ENCODE data around the gene GTPBP4. TPM values are rescaled to one million over a fixed set of nuclear protein-coding genes. Genes with fewer than 3 reads are reported as not detected.
A peak's percentile ranks its signal among the peaks of the same experiment; 100 is the strongest.

The GTPBP4 gene
- total and polyA plus RNA-seq, 2 of the 13 experiments (the other 11 are each of a cell fraction or from before 2014, with no cell fraction given) = 24.1 to 85.5 TPM

GRCh38 chr10:997266-998022, 9.2 kb downstream of the GTPBP4 start:
- DNase-seq (ENCODE audit: low spot score) = no peak
- H3K4me2 ChIP-seq (ENCODE audit: low read depth, low read length) = no peak overlapping the region
- CTCF ChIA-PET (ENCODE audit: low intra/inter-chr PET ratio, low total read pairs) = no interaction called here
- intact Hi-C loops (cut with micrococcal nuclease; ENCODE audit: unreplicated experiment) = no loop called here
- peaks cover 24% of the 10 kb centered on the region for H3K79me2 ChIP-seq (ENCODE audit: insufficient read depth, low read length)
- no peaks in the 10 kb centered on the region; the same call in none of the 2 replicates for H4K20me1 ChIP-seq (ENCODE audit: insufficient read depth, low read length)
- no peak for FAIRE-seq
- TF ChIP-seq MLLT10 (CRISPR knock-in tag; IDR thresholded peaks at IDR 0.05) = no peak
- H3K36me3 ChIP-seq (replicated peaks in 1 of 2; ENCODE audit: control insufficient read depth in 1 of 2, insufficient read depth in 2 of 2, low read length in 2 of 2) = peaks cover 35 to 89% of the 10 kb centered on the region in 2 experiments
- no peaks in the 10 kb centered on the region for H3K27me3 ChIP-seq (ENCODE audit: control insufficient read depth in 1 of 2, insufficient read depth in 2 of 2, low read length in 2 of 2)
- ATAC-seq = no peak
- no TSS peak for BruUV-seq (replicated peaks)
- H2AFZ ChIP-seq (ENCODE audit: low read length) = no peak overlapping the region
- H3K4me3 ChIP-seq (replicated peaks in 1 of 3; ENCODE audit: insufficient read depth in 1 of 3, low read depth in 2 of 3, low read length in 3 of 3) = no peak overlapping the region
- WGBS (ENCODE audit: low lambda C conversion rate) = 93% methylated on average over 19 of the region's 19 CpGs
- no peaks in the 10 kb centered on the region; the same call in 1 of the 2 replicates for H3K9me3 ChIP-seq (ENCODE audit: low read length)
- POLR2A ChIA-PET = no interaction called here
- H3K27ac ChIP-seq (ENCODE audit: extremely low read length, insufficient read depth, low read length) = no peak overlapping the region
- no peak overlapping the region for H3K9ac ChIP-seq (ENCODE audit: insufficient read depth, low read depth, low read length)
- in situ Hi-C loops (cut with HindIII; ENCODE audit: extremely low pct_ligation_motif_present, low pct_unique_long_range_greater_than_20kb) = no loop called here
- H3K4me1 ChIP-seq (ENCODE audit: insufficient read depth, low read length) = no peaks in the 10 kb centered on the region

- Histone ChIP-seq H3K79me2 (ENCODE audit: insufficient read depth, low read length) (peaks cover 21% of the 10 kb centered on the region), H2AFZ (ENCODE audit: low read length) (no peak overlapping the region), H3K4me3 (replicated peaks in 1 of 3; ENCODE audit: insufficient read depth in 1 of 3, low read depth in 2 of 3, low read length in 3 of 3) (no peak overlapping the region), H3K4me1 (ENCODE audit: insufficient read depth, low read length) (no peaks in the 10 kb centered on the region; the same call in 1 of the 2 replicates), H3K9me3 (ENCODE audit: low read length) (no peaks in the 10 kb centered on the region; the same call in 1 of the 2 replicates), H4K20me1 (ENCODE audit: insufficient read depth, low read length) (no peaks in the 10 kb centered on the region), H3K4me2 (ENCODE audit: low read depth, low read length) (no peak overlapping the region), H3K27me3 (ENCODE audit: control insufficient read depth in 1 of 2, insufficient read depth in 2 of 2, low read length in 2 of 2) (no peaks in the 10 kb centered on the region), H3K9ac (ENCODE audit: insufficient read depth, low read depth, low read length) (no peak overlapping the region), H3K36me3 (replicated peaks in 1 of 2; ENCODE audit: control insufficient read depth in 1 of 2, insufficient read depth in 2 of 2, low read length in 2 of 2) (peaks cover 38 to 96% of the 10 kb centered on the region in 2 experiments), H3K27ac (ENCODE audit: extremely low read length, insufficient read depth, low read length) (no peak overlapping the region)
- FAIRE-seq = no peak
- no peak for ATAC-seq
- WGBS (ENCODE audit: low lambda C conversion rate) = 98% methylated on average over 5 of the region's 5 CpGs
- intact Hi-C loops (cut with micrococcal nuclease; ENCODE audit: unreplicated experiment) = no loop called here
- in situ Hi-C loops (cut with HindIII; ENCODE audit: extremely low pct_ligation_motif_present, low pct_unique_long_range_greater_than_20kb) = no loop called here
- ChIA-PET POLR2A (interaction anchor here (0.9 kb wide), 1 partner anchor 14 kb away, joined by 3 read pairs; the partner anchor contains the start of gene GTPBP4), CTCF (ENCODE audit: low intra/inter-chr PET ratio, low total read pairs) (no interaction called here)
- TF ChIP-seq ZNF317 (CRISPR knock-in tag; IDR thresholded peaks at IDR 0.05) (peak; percentile 97), ATF2 (CRISPR knock-in tag; IDR thresholded peaks at IDR 0.05) (no peak)
- DNase-seq (ENCODE audit: low spot score) = no peak
- BruUV-seq (replicated peaks) = no TSS peak
Observed at GRCh38 chr10:1002425-1003006, 14.3 kb downstream of the GTPBP4 start.

All from HepG2 (cell line).